Heart right ventricle (tissue), 16 donors: ENCODE results near the gene SLC44A5. TPM values are rescaled to one million over a fixed set of nuclear protein-coding genes. Genes with fewer than 3 reads are reported as not detected.

ENCODE experiments used
- ATAC-seq, 8 donors: fragments of 200-7000 bp; cut with Tn5 transposase; one replicate each; pipeline ENCODE4 v1.9.1; 2020; ENCODE audit warnings: mild to moderate bottlenecking in 8 of 8, moderate library complexity in 8 of 8, moderate number of reproducible peaks in 1 of 8
- DNase-seq, 2 donors: peaks; one replicate each; pipeline ENCODE4 v3.0.0-alpha.2; 2020
- H3K27ac ChIP-seq, 10 donors: fragments of 200-600 bp; sonication (generic) in 2 of 10; one replicate each; pipeline versions ENCODE4 v1.5.0 to v1.8.0; 2020 to 2022; ENCODE audit warnings: mild to moderate bottlenecking in 3 of 10
- H3K27me3 ChIP-seq, 7 donors: fragments of 200-600 bp; one replicate each; pipeline ENCODE4 v1.8.0; 2021 to 2022; ENCODE audit warnings: mild to moderate bottlenecking in 2 of 7
- H3K36me3 ChIP-seq, 9 donors: fragments of 200-600 bp; sonication (generic) in 1 of 9; one replicate each; pipeline versions ENCODE4 v1.5.0 to v1.8.0; 2020 to 2022; ENCODE audit warnings: mild to moderate bottlenecking in 2 of 9
- H3K4me1 ChIP-seq, 9 donors: fragments of 200-600 bp; sonication (generic) in 1 of 9; one replicate each; pipeline versions ENCODE4 v1.5.0 to v1.8.0; 2020 to 2022; ENCODE audit warnings: mild to moderate bottlenecking in 4 of 9
- H3K4me3 ChIP-seq, 10 donors: fragments of 200-600 bp; sonication (generic) in 2 of 10; one replicate each; pipeline versions ENCODE4 v1.5.0 to v1.8.0; 2020 to 2022; ENCODE audit warnings: mild to moderate bottlenecking in 7 of 10, moderate library complexity in 2 of 10
- H3K9me3 ChIP-seq, 11 donors: fragments of 200-600 bp in 10 of 11; sonication (generic) in 2 of 11; one replicate each; pipeline versions ENCODE4 v1.5.0 to v1.8.0; 2013 to 2022; ENCODE audit warnings: mild to moderate bottlenecking in 2 of 11, control low read depth in 1 of 11, moderate library complexity in 1 of 11
- WGBS, 2 donors: extraction: QIAGEN DNeasy Blood & Tissue Kit; methylation state at CpG; one replicate each; pipeline ENCODE4 v1.1.7; 2013; ENCODE audit warnings: inconsistent platforms in 1 of 2; 5-methylcytosine and 5-hydroxymethylcytosine counted together
- intact Hi-C, 10 donors: fragments of 100-400 bp; cut with DNase I; formaldehyde crosslinking; loops; one replicate each; pipeline versions ENCODE4 v1.11.1 to v1.14.2; 2022
- polyA plus RNA-seq, 2 donors: library from polyadenylated mRNA; stranded (reverse); fragments of 200-250 nt; gene quantifications; one replicate each; pipeline ENCODE4 v1.2.3, GENCODE V29; 2013
- total RNA-seq, 10 donors: library from RNA; stranded (reverse); fragmentation: NEBNext Ultra II Directional in 3 of 10; extraction: Animal tissue kit (Norgen Biotek cat#: 25700) in 3 of 10; gene quantifications; one replicate each; pipeline versions ENCODE4 v1.2.1 to v1.2.4, GENCODE V29; 2021 to 2023
- TF ChIP-seq, protein P1 (sequence below), 9 donors: fragments of 200-600 bp; sonication (generic) in 2 of 9; IDR thresholded peaks; one replicate each; pipeline versions ENCODE4 v1.5.0 to v1.8.0; 2021 to 2022; ENCODE audit warnings: antibody characterized with exemption in 9 of 9, mild to moderate bottlenecking in 5 of 9, moderate library complexity in 1 of 9
- donor health status: Arrhythmogenic right ventricular cardiomyopathy.
- donor health status: ischemic (EF 13 %, LVEDD 7.1; RV severe dilation, severe dysfunction).
- donor health status: healthy with polysubstance abuse.
- donor health status: DM: no; HTN: yes; CAD: no.
- donor health status: DM: no; HTN: no; CAD: no.
- donor health status: ischemic (EF 25% LVEDD 6.9; RV normal size, moderate dysfunction).
- donor health status: ischemic (EF 25% LVEDD 5.7; RV mildly dilated, moderate dysfunction).
- donor health status: healthy.
- donor health status: DM: yes; HTN: yes; CAD: no.
- donor health status: Ischemic cardiomyopathy.
- donor health status: ischemic (EF 35%, LVEDD 5.7; RV mildly dilated, moderate dysfunction).
- donor health status: nonischemic (EF 11% LVEDD 7.7; RV severe dilation, severe dysfunction).
- donor health status: DM: yes; HTN: yes; CAD: no.
- donor health status: PGD.
- donor health status: ischemic (EF 29% LVEDD 5.4; RV normal size, mild dysfunction).
- donor health status: nonischemic (EF 23%, LVEDD 6.1; RV moderate dilation, normal function).

The SLC44A5 gene
- total and polyA plus RNA-seq, 12 donors: 0.10 to 4.8 (median 1.5) TPM

GRCh38 chr1:75334876-75335389 lies 276.0 kb downstream of the SLC44A5 start:
- no peak for DNase-seq
- H3K27me3 ChIP-seq: no peaks in the 10 kb centered on the region
- 77 to 87% methylated on average over 4 of the region's 4 CpGs for WGBS, 2 donors
- no peak overlapping the region for H3K27ac ChIP-seq
- no peaks in the 10 kb centered on the region for H3K36me3 ChIP-seq
- ATAC-seq: no peak
- TF ChIP-seq, protein P1, sequence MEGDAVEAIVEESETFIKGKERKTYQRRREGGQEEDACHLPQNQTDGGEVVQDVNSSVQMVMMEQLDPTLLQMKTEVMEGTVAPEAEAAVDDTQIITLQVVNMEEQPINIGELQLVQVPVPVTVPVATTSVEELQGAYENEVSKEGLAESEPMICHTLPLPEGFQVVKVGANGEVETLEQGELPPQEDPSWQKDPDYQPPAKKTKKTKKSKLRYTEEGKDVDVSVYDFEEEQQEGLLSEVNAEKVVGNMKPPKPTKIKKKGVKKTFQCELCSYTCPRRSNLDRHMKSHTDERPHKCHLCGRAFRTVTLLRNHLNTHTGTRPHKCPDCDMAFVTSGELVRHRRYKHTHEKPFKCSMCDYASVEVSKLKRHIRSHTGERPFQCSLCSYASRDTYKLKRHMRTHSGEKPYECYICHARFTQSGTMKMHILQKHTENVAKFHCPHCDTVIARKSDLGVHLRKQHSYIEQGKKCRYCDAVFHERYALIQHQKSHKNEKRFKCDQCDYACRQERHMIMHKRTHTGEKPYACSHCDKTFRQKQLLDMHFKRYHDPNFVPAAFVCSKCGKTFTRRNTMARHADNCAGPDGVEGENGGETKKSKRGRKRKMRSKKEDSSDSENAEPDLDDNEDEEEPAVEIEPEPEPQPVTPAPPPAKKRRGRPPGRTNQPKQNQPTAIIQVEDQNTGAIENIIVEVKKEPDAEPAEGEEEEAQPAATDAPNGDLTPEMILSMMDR (IDR thresholded peaks at IDR 0.05): no peak
- no peaks in the 10 kb centered on the region for H3K4me1 ChIP-seq
- H3K9me3 ChIP-seq: no peaks in the 10 kb centered on the region
- intact Hi-C loops: no loop called here
- no peak overlapping the region for H3K4me3 ChIP-seq

DNA sequence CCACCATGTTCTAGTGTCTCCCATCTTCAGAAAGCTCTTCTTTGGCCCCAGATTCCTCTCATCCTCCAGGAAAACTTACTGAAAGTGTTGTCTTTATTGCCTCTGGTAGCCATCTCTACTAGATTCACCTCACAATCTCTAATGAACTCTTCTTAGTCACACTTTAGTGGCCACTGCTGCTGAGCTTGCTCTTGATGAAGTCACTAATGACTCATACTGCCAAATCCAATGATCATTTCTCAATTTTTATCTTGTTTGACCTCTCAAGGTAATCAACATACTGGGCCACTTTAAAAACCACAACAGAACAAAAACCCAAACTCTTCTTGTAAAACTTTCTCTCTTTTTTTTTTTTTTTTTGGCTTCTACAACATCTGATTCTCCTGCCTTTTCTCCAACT lies 280.3 kb downstream of the SLC44A5 start:
- TF ChIP-seq, protein P1 (IDR thresholded peaks at IDR 0.05): no peak
- Histone ChIP-seq H3K27ac (no peak overlapping the region), H3K9me3 (no peaks in the 10 kb centered on the region), H3K4me3 (no peak overlapping the region), H3K36me3 (no peaks in the 10 kb centered on the region), H3K27me3 (no peaks in the 10 kb centered on the region), H3K4me1 (no peaks in the 10 kb centered on the region)
- intact Hi-C loops: no loop called here
- ATAC-seq (no peak), DNase-seq (no peak)

DNA sequence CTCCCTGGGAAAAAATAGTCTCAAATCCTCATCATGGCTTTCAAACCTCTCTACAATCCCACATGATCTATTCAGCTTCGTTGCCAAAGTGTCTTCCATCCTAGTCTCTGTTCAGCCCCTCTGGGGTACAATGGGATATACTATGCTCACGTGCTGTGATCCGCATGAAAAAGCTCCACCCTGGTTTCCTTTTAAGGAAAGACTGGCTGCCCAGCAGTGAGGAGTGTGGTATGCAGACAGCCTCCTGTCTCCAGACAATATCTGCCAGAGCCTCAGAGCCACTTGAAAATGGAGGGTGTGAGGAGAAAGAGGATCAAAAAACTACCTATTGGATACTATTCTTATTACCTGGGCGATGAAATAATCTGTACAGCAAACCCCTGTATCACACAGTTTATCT lies 282.2 kb downstream of the SLC44A5 start:
- Histone ChIP-seq H3K4me1 (no peaks in the 10 kb centered on the region), H3K36me3 (no peaks in the 10 kb centered on the region), H3K9me3 (no peaks in the 10 kb centered on the region), H3K27me3 (no peaks in the 10 kb centered on the region), H3K4me3 (no peak overlapping the region), H3K27ac (no peak overlapping the region)
- TF ChIP-seq, protein P1 (IDR thresholded peaks at IDR 0.05): no peak
- DNase-seq: no peak
- intact Hi-C loops: no loop called here
- WGBS, 2 donors: 46 to 47% methylated on average over 4 of the region's 4 CpGs
- ATAC-seq: no peak

DNA sequence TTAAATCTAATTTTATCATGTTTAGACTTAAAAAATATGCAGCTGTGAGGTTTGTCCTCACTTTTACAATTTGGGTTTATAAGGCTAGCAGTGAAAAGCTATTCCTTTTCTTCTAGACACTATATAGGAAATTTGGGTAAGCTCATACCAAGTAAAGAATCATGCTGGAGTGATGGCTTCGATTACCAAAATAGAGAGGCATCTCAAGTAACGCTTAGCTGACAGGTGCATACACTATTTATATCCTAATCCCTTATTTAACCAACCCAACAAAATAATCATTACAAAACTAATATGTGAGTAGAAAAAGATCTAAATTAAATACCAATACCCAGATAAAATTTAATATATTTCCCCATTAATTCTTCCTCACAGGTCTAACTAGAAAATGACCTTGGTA lies 283.5 kb downstream of the SLC44A5 start:
- intact Hi-C loops: no loop called here
- Histone ChIP-seq H3K27me3 (no peaks in the 10 kb centered on the region), H3K27ac (no peak overlapping the region), H3K36me3 (no peaks in the 10 kb centered on the region), H3K4me3 (no peak overlapping the region), H3K9me3 (no peaks in the 10 kb centered on the region), H3K4me1 (no peaks in the 10 kb centered on the region)
- TF ChIP-seq, protein P1 (IDR thresholded peaks at IDR 0.05): no peak
- WGBS, 2 donors: 54 to 65% methylated on average over 2 of the region's 2 CpGs
- no peak for DNase-seq
- no peak for ATAC-seq
